Kidney glomerular epithelial cell (primary cell): ENCODE measurements around the gene IKBKG.
"Not testable (repeated sequence)": the region's sequence is repeated elsewhere in the genome, so short reads cannot be mapped to it uniquely, and the experiment has no call there.

Experiments
- DNase-seq: peaks from one replicate; lab custom pipeline; 2025; lab: John Stamatoyannopoulos, UW

IKBKG gene, protein sequence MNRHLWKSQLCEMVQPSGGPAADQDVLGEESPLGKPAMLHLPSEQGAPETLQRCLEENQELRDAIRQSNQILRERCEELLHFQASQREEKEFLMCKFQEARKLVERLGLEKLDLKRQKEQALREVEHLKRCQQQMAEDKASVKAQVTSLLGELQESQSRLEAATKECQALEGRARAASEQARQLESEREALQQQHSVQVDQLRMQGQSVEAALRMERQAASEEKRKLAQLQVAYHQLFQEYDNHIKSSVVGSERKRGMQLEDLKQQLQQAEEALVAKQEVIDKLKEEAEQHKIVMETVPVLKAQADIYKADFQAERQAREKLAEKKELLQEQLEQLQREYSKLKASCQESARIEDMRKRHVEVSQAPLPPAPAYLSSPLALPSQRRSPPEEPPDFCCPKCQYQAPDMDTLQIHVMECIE

DNA sequence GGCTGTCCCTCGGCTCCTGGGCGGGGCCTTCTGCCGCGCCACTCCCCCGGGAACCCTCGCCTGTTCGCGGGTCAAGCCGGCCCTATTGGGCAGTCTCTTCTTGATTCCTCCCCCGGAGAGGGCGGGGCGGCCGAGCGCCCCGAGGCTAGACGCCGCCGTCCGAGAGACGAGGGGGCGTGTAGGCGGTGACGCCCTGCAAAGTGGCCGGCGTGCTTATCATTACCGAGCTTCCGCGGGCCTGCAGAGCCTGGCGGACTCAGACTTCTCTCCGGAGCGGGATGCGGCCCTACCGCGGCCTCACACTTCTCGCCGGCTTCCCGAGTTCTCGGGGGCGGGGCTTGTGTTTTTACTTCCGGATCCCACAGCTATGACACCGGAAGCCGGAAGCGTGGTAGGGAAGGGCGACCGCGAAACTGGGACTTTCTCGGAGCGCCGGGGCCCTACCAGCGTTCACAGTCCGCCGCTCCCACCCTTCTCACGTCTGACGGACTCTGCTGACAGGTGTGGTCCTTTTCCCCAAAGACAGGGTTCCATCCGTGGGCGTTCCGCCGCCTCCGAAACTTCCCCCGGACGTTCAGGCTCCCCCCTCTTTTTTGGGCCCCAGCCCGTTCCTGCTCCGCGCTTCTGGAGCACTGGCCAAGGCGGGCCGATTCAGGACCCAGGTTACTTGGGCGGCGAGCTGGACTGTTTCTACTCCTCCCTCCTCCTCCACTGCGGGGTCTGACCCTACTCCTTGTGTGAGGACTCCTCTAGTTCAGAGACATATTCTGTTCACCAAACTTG is at the start of gene IKBKG:
TSS of gene IKBKG (plus strand) at position 376 of the 783 bp plus-strand sequence. CDS start 4,383 bp downstream, outside the sequence.
- peak; percentile 73 for DNase-seq

DNA sequence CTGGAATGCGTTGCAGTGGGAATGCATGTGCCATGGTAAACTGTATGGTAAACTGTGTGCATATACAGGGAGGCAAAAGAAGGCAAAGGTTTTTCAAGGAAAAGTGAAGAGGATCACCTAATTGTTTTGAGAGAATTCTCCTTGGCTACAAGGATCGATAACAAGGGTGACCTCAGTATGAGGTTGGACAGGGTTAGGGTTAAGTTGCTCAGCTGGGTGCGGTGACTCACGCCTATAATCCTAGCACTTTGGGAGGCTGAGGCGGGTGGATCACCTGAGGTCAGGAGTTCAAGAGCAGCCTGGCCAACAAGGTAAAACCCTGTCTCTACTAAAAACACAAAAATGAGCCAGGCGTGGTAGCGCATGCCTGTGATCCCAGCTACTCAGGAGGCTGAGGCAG is 46.0 kb upstream of the IKBKG start:
- not testable (repeated sequence) for DNase-seq

DNA sequence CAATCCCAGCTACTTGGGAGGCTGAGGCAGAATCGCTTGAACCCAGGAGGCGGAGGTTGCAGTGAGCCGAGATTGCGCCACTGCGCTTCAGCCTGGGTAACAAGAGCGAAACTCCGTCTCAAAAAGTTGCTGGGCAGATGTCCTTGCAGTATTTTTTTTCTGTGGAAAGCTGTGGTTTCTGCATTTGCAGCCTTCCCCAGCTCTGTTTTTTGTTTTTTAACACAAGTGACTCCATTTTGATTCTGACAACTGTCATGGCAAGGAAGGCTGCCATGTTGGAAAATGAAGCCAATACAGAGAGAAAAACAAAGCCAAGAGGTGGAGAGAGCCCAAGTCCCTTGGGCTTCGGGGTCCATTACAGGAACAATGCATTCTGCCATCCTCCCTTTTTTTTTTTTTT is 45.3 kb upstream of the IKBKG start:
- DNase-seq: no peak

DNA sequence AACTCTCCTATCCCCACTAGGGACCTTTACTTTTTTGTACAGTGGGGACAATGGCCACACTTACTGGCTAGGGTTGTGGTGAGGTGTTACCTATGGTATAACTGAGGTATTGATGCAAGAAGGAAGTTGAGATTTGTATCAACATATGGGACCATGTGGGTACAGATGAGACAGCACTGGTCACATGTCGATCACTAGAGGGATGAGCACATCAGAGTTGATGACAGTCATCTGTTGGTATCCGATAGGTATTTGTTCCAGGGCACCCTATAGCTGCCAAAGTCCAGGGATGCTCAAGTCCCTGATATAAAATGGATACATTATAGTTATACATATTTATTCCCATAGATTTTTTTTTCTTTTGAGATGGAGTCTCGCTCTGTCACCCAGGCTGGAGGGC is 44.4 kb upstream of the IKBKG start:
- DNase-seq: no peak

- no peak for DNase-seq
These were observed 41.7 kb upstream of the IKBKG start for GRCh38 chrX:154505734-154506133.

GRCh38 chrX:154506483-154507332 is 40.7 kb upstream of the IKBKG start:
- DNase-seq: no peak

DNA sequence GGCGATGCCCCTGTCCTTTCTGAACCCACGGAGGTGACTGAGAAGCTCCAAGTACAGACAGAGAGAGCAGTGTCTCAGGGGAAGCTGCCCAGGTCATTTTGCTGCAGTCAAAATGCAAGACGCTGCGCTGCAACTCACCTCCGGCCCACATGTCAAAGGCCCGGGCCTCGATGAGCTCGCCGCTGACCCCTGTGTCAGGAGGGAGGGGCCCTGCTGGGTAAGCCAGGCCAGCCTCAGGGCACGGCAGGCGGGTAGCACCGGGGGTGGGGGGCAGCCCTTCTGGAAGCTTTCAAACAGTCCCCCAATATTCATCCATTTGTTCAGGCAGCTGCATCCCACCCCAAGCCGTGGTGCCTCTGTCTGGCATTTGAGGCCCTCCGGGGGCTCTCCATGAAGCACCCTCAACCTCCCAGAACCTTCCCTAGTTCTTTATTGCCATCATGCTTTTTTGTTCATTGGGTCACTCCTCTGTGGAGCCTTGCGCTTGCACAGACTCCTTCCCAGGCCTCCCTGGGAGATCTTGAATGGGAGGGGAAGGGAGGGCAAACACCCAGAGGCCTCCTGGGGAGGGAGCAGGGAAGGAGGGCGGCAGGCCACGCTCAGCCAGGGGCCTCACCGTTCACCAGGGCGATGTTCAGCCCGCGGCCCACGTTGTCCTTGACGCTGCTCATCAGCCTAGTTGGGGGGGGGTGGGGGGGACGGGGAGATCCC is 39.6 kb upstream of the IKBKG start:
- DNase-seq: no peak

- DNase-seq: no peak
These were observed 39.1 kb upstream of the IKBKG start for GRCh38 chrX:154508384-154508745.

- no peak for DNase-seq
These were observed 38.0 kb upstream of the IKBKG start for GRCh38 chrX:154509455-154509854.

DNA sequence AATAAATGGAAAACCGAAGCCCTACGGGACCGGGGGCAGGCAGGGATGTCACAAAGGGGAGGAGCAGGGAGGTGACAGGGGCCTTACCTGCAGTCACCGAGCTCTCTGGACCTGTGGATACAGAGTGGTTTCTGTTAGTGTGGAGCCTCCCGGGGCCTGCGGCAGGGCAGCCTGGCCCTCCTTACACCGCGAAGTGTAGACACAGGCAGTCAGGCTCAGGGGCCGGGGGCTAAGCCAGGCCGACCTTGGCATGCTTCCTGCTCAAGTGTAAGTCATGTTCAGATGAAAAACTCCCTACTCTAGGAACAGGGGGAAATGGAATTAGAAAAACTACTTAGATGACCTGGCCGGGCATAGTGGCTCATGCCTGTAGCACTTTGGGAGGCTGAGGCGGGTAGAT is 35.7 kb upstream of the IKBKG start:
- no peak for DNase-seq

- no peak for DNase-seq
These were observed 34.4 kb upstream of the IKBKG start for GRCh38 chrX:154512879-154513553.

- DNase-seq: no peak
These were observed 33.7 kb upstream of the IKBKG start for GRCh38 chrX:154513716-154514115.

DNA sequence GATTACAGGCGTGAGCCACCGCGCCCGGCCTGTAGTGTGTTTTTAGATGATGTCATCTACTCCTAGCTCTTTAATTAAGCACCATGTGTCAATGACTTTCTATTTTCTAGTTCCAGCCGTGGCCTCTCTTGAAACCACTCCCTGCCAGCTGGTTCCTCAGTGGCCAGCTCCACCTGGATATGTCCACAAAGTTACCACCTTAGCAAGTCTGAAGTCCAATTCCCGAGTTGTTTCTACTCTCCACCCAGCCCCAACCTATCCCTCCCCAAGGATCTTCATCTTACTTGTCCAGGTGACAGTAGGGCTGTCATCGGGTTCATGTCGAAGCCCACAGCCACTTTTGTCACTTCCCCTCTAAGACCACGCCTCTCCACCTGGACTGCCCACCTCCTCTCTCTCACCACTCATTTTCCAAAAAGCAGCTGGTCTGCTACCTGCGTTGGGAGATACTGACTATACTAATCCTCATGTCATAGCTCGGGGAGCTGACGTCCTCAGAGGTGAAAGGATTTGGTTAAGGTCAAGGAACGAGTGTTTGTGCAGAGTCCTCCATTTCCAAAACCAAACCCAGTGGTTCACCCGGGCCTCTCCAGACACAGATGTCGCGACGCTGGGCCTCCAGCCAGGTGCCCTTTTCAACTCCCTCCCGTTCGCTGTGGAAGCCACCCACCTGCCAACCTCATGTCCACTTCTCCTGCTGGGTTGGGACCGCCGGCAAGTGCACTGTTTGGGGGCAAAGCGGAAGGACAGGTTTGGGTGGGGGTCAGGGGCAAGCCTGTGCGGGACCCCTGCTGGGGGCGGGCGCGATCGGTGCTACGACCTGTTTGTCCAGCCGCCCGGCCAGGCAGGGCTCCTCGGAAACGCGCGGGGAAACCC is 32.1 kb upstream of the IKBKG start:
- no peak for DNase-seq

GRCh38 chrX:154515966-154516655 is 31.3 kb upstream of the IKBKG start, which contains the start of gene FAM3A:
FAM3A (minus strand) TSS chrX:154516232; CDS start chrX:154515772, 460 bp downstream.
- peak; percentile 77 for DNase-seq

GRCh38 chrX:154516656-154517100 is 30.7 kb upstream of the IKBKG start:
- DNase-seq: no peak

GRCh38 chrX:154517101-154517781 is 30.2 kb upstream of the IKBKG start:
- no peak for DNase-seq

- no peak for DNase-seq
These were observed 28.0 kb upstream of the IKBKG start for GRCh38 chrX:154519389-154519788.

DNA sequence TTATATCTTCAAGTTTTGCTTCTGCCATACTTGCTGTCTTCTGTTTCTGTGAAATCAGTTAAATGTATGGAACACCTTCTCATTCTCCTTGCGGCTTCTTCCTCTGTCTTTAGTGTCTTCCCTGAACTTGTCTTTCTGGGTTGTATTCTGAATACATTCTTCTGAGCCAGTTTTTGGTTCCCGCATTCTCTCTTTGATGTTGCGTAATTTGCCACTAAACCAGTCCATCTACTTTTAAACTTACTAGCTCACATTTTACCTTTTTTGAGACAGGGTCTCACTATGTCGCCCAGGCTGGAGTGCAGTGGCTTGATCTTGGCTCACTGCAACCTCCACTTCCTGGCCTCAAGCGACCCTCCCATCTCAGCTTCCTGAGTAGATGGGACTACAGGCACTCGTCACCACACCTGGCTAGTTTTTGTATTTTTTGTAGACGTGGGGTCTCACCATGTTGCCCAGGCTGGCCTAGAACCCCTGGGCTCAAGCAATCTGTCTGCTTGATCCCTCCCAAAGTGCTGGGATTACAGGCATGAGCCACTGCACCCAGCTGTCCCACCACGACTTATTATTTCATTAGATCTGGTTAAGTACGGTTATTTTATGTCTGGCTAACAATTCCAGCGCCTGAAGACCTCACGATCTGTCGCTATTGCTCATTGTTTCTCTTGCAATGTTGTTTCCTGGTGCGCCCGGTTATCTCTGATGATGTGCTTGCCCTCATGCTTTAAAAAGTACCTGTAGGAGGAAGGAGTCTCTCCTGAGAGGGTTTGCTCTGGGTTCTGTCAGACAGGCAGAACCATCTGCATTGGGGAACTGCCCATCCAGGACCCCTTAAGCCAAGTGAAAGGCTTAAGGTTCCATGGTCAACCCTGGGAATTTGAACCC is 21.6 kb upstream of the IKBKG start:
- DNase-seq: no peak
